GM18526 (cell line): ENCODE results near the gene KIF6.

Experiments
- POLR2A ChIP-seq: IDR thresholded peaks from 3 replicates; pipeline ENCODE4 v1.6.1; 2011; ENCODE audit not compliant: insufficient read length; ENCODE audit errors: extremely low read depth

Gene KIF6

GRCh38 chr6:39327507-39327906 is 397.7 kb downstream of the KIF6 start:
- TF ChIP-seq POLR2A = no peak

GRCh38 chr6:39322306-39322850 is 402.8 kb downstream of the KIF6 start, which contains the start of gene KCNK16:
Gene KCNK16 (minus strand): TSS chr6:39322702. CDS start chr6:39322540, 162 bp downstream.
- TF ChIP-seq POLR2A = no peak

GRCh38 chr6:39321761-39322160 is 403.4 kb downstream of the KIF6 start:
- no peak for TF ChIP-seq POLR2A

- TF ChIP-seq POLR2A = no peak
These were observed 404.7 kb downstream of the KIF6 start for GRCh38 chr6:39320363-39320984.

- no peak for TF ChIP-seq POLR2A
These were observed 405.4 kb downstream of the KIF6 start for GRCh38 chr6:39319621-39320362.

GRCh38 chr6:39317256-39317655 is 408.0 kb downstream of the KIF6 start:
- no peak for TF ChIP-seq POLR2A

GRCh38 chr6:39314273-39314795 is 410.9 kb downstream of the KIF6 start, which contains the start of gene KCNK17:
Gene KCNK17 (minus strand): TSS chr6:39314419. CDS start chr6:39314320, 99 bp downstream.
- TF ChIP-seq POLR2A = no peak

GRCh38 chr6:39313526-39314272 is 411.5 kb downstream of the KIF6 start:
- TF ChIP-seq POLR2A = no peak

- TF ChIP-seq POLR2A = no peak
These were observed 412.2 kb downstream of the KIF6 start for GRCh38 chr6:39312912-39313525.

GRCh38 chr6:39310542-39310941 is 414.7 kb downstream of the KIF6 start:
- no peak for TF ChIP-seq POLR2A

GRCh38 chr6:39309942-39310531 is 415.2 kb downstream of the KIF6 start:
- no peak for TF ChIP-seq POLR2A

GRCh38 chr6:39307462-39307861 is 417.7 kb downstream of the KIF6 start:
- TF ChIP-seq POLR2A = no peak

GRCh38 chr6:39304951-39305350 is 420.3 kb downstream of the KIF6 start:
- TF ChIP-seq POLR2A = no peak

- TF ChIP-seq POLR2A = no peak
These were observed 421.6 kb downstream of the KIF6 start for GRCh38 chr6:39303425-39304153.
